Karpas-422 (cell line): ENCODE measurements around the gene KIF5B. TPM values are rescaled to one million over a fixed set of nuclear protein-coding genes. Genes with fewer than 3 reads are reported as not detected.
"Not testable (repeated sequence)": the region's sequence is repeated elsewhere in the genome, so short reads cannot be mapped to it uniquely, and the experiment has no call there.

Experiments used
- DNase-seq: peaks from one replicate; pipeline ENCODE4 v3.0.0-alpha.2; 2015
- H2AFZ ChIP-seq: fragments of 200-600 bp; sonication (generic); 2 replicates; pipeline ENCODE4 v1.6.1; 2014; ENCODE audit warnings: antibody characterized with exemption, low read length, mixed read lengths
- H3K27ac ChIP-seq: fragments of 200-600 bp; sonication (generic); 2 replicates; pipeline ENCODE4 v1.5.1; 2014; ENCODE audit warnings: mild to moderate bottlenecking, low read length, moderate library complexity
- H3K27me3 ChIP-seq: fragments of 200-600 bp; sonication (generic); 2 replicates; pipeline ENCODE4 v1.6.1; 2014; ENCODE audit warnings: low read length, mixed read lengths
- H3K36me3 ChIP-seq: fragments of 200-600 bp; sonication (generic); 2 replicates; pipeline ENCODE4 v1.6.1; 2014; ENCODE audit warnings: low read length, mixed read lengths; ENCODE audit not compliant: insufficient read depth
- H3K4me1 ChIP-seq: fragments of 200-600 bp; sonication (generic); 2 replicates; pipeline ENCODE4 v1.6.1; 2014; ENCODE audit warnings: mild to moderate bottlenecking, low read length, mixed read lengths
- H3K4me2 ChIP-seq: fragments of 200-600 bp; sonication (generic); 2 replicates; pipeline ENCODE4 v1.6.1; 2014; ENCODE audit warnings: low read length, low read depth, mild to moderate bottlenecking; ENCODE audit not compliant: poor library complexity, severe bottlenecking
- H3K4me3 ChIP-seq: fragments of 200-600 bp; sonication (generic); 2 replicates; pipeline ENCODE4 v1.5.1; 2014; ENCODE audit warnings: mild to moderate bottlenecking, antibody characterized with exemption, low read length, mixed read lengths
- H3K79me2 ChIP-seq: fragments of 200-600 bp; sonication (generic); 2 replicates; pipeline ENCODE4 v1.6.1; 2014; ENCODE audit warnings: mild to moderate bottlenecking, low read length, mixed read lengths
- H3K9ac ChIP-seq: fragments of 200-600 bp; sonication (generic); 2 replicates; pipeline ENCODE4 v1.6.0; 2014; ENCODE audit warnings: low read length
- H3K9me2 ChIP-seq: fragments of 200-600 bp; sonication (generic), shearing (Covaris generic); replicated peaks from 2 replicates; pipeline ENCODE4 v1.6.0; 2014; ENCODE audit warnings: mild to moderate bottlenecking, low read length, moderate library complexity; ENCODE audit not compliant: insufficient read depth
- H3K9me3 ChIP-seq: fragments of 300-700, 200-600 bp; sonication (generic); 2 replicates; pipeline ENCODE4 v1.6.1; 2014; ENCODE audit warnings: low read length, mixed read lengths
- H4K20me1 ChIP-seq: fragments of 200-600 bp; sonication (generic); 2 replicates; pipeline ENCODE4 v1.6.1; 2014; ENCODE audit warnings: mild to moderate bottlenecking, antibody characterized with exemption, low read length, low read depth; ENCODE audit not compliant: insufficient read depth
- total RNA-seq: library from RNA; depleted of rRNA; stranded (reverse); fragments of >200 nt; shearing (Covaris generic); gene quantifications from 2 replicates; pipeline ENCODE4 v1.2.3, GENCODE V29; 2014; ENCODE audit warnings: low replicate concordance

The KIF5B gene
- total RNA-seq, 1 experiment from 2014 or later: 41.9 TPM

DNA sequence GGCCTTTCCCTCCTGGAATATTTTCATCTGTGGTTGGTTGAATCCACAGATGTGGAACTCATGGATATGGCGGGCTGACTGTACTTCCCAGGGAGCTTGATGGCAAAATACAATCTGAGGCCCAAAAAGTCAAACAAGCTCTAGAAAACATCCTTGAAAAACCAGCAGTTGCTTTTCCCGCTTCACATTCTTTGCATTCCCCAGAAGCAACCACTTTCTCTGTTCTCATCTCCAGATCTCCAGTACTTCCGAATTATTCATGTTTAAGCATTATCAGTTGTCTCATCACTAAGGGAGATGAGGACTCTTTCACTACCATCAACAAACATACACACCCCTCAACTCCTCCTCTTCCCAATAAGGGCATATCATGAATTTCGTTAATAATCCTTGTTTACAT, 55.3 kb downstream of the KIF5B start:
- Histone ChIP-seq H3K36me3 (no peaks in the 10 kb centered on the region), H3K9ac (no peak overlapping the region), H3K4me3 (no peak overlapping the region), H3K4me2 (no peak overlapping the region), H3K9me3 (no peaks in the 10 kb centered on the region), H2AFZ (no peak overlapping the region), H3K79me2 (no peaks in the 10 kb centered on the region), H3K27me3 (no peaks in the 10 kb centered on the region), H4K20me1 (peaks cover 13% of the 10 kb centered on the region; the same call in 1 of the 2 replicates), H3K4me1 (no peaks in the 10 kb centered on the region), H3K9me2 (no peaks in the 10 kb centered on the region), H3K27ac (no peak overlapping the region)
- DNase-seq: no peak

DNA sequence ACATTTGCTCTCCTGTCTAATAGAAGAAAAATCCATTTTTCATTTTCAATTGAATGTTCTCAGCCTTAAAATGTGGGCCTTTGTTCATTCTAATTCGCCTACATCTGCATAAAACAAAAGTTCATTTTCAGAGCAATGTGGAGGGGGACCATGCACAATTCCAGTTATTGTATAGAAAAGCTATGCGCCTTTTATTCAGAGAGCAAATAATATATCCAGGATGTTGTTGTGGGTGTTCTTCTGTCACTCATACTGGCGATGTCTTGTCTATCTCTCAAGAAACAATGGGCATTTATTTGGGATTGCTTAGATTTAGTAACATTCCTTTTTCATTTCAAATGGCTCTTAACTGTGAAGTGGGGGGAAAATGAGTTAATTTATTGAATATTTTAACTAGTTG, 56.4 kb downstream of the KIF5B start:
- Histone ChIP-seq H3K4me3 (no peak overlapping the region), H3K27me3 (no peaks in the 10 kb centered on the region), H3K36me3 (no peaks in the 10 kb centered on the region), H3K4me1 (no peaks in the 10 kb centered on the region), H3K9me3 (no peaks in the 10 kb centered on the region), H3K9ac (no peak overlapping the region), H3K9me2 (no peaks in the 10 kb centered on the region), H4K20me1 (peaks cover 13% of the 10 kb centered on the region; the same call in 1 of the 2 replicates), H3K4me2 (no peak overlapping the region), H3K27ac (no peak overlapping the region), H2AFZ (no peak overlapping the region), H3K79me2 (no peaks in the 10 kb centered on the region)
- no peak for DNase-seq

DNA sequence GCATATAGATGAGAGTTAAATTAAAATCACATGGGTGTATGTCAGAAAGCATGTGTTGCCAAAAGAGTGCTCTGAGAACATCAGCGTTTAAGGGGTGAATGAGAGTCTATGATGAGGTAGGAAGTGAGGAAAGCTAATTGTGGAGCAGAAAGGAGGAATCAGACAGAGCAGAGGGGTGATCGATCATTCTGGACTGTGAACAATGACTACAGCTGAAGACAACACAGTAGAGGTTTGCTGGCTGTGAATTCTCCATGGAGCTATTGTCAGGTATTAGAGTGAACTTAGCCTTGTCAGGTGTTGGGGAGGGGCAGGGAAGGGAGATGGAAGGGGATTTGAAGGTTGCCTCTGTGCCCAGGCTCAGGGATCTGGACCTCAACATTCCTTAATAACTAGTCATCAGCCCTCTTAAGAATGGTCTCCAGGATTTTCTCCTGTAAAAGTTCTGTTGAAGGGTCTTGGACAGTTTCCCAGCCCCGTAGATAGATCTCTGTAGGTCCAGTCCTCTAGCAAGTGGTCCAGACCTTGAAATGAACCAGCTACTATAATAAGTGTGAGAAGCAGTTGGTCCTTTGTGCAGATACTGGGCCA, 57.1 kb downstream of the KIF5B start:
- Histone ChIP-seq H3K9ac (no peak overlapping the region), H3K36me3 (no peaks in the 10 kb centered on the region), H4K20me1 (peaks cover 9% of the 10 kb centered on the region; the same call in 1 of the 2 replicates), H2AFZ (no peak overlapping the region), H3K4me3 (no peak overlapping the region), H3K4me1 (no peaks in the 10 kb centered on the region), H3K9me2 (no peaks in the 10 kb centered on the region), H3K27me3 (no peaks in the 10 kb centered on the region), H3K27ac (no peak overlapping the region), H3K4me2 (no peak overlapping the region), H3K79me2 (no peaks in the 10 kb centered on the region), H3K9me3 (no peaks in the 10 kb centered on the region)
- DNase-seq: no peak

DNA sequence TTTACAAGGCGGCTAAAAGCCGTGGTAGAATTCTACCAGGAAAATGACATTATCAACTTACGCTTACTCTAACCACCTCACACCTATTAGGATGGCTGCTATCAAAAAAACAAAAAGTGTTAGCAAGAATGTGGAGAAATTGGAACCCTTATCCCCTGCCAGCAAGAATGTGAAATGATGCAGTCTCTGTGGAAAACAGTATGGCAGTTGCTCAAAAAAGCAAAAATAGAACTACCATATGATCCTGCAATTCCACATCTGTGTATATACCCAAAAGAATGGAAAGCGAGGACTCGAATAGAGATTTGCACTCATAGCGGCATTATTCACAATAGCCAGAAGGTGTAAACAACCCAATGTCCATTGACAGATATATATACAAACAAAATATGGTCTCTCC, 61.3 kb downstream of the KIF5B start:
- no peaks in the 10 kb centered on the region for H3K79me2 ChIP-seq
- no peak overlapping the region for H3K4me2 ChIP-seq
- H3K36me3 ChIP-seq: no peaks in the 10 kb centered on the region
- no peaks in the 10 kb centered on the region for H3K4me1 ChIP-seq
- no peaks in the 10 kb centered on the region for H3K9me3 ChIP-seq
- no peak overlapping the region for H3K9ac ChIP-seq
- no peak overlapping the region for H3K27ac ChIP-seq
- no peaks in the 10 kb centered on the region; the same call in 1 of the 2 replicates for H3K27me3 ChIP-seq
- no peak overlapping the region for H3K4me3 ChIP-seq
- H4K20me1 ChIP-seq: 0 out of 2 replicates have a peak, but pooled peaks cover 3% of the 10 kb centered on the region
- H3K9me2 ChIP-seq: no peaks in the 10 kb centered on the region
- no peak overlapping the region for H2AFZ ChIP-seq
- no peak for DNase-seq

DNA sequence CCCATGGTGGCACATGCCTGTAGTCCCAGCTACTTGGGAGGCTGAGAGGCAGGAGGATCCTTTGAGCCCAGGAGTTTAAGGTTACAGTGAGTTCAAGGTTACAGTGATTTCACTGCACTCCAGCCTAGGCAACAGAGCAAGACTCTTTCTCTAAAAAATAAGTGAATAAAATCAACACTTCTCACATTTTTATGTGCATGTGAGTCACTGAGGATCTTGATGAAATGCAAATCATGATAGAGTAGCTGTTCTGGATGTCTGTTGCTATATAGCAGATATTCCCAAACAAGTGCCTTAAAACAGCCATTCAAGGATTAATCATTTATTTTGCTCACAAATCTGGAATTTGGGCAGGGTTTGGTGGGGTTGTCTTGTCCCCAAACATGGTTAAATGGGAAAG, 65.3 kb downstream of the KIF5B start:
- no peak for DNase-seq
- no peaks in the 10 kb centered on the region for H3K4me1 ChIP-seq
- H3K36me3 ChIP-seq: no peaks in the 10 kb centered on the region
- H3K9ac ChIP-seq: no peak overlapping the region
- no peaks in the 10 kb centered on the region for H3K9me3 ChIP-seq
- no peak overlapping the region for H3K27ac ChIP-seq
- no peaks in the 10 kb centered on the region for H3K9me2 ChIP-seq
- H3K4me3 ChIP-seq: no peak overlapping the region
- no peaks in the 10 kb centered on the region for H4K20me1 ChIP-seq
- H3K27me3 ChIP-seq: no peaks in the 10 kb centered on the region; the same call in 1 of the 2 replicates
- H2AFZ ChIP-seq: no peak overlapping the region
- no peaks in the 10 kb centered on the region for H3K79me2 ChIP-seq
- H3K4me2 ChIP-seq: no peak overlapping the region

DNA sequence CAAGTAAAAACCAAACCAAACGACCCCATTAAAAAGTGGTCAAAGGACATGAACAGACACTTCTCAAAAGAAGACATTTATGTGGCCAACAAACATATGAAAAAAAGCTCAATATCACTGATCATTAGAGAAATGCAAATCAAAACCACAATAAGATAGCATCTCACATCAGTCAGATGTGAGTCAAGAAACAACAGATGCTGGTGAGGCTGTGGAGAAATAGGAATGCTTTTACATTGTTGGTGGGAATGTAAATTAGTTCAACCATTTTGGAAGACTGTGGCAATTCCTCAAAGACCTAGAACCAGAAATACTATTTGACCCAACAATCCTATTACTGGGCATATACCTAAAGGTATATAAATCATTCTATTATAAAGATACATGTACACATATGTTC, 68.4 kb downstream of the KIF5B start:
- H3K9me2 ChIP-seq, DNase-seq, H4K20me1 ChIP-seq, H3K9ac ChIP-seq, H3K27ac ChIP-seq, H3K36me3 ChIP-seq, H3K4me3 ChIP-seq, H3K9me3 ChIP-seq, H3K79me2 ChIP-seq, H3K4me1 ChIP-seq, H2AFZ ChIP-seq, H3K4me2 ChIP-seq, H3K27me3 ChIP-seq: not testable (repeated sequence)

DNA sequence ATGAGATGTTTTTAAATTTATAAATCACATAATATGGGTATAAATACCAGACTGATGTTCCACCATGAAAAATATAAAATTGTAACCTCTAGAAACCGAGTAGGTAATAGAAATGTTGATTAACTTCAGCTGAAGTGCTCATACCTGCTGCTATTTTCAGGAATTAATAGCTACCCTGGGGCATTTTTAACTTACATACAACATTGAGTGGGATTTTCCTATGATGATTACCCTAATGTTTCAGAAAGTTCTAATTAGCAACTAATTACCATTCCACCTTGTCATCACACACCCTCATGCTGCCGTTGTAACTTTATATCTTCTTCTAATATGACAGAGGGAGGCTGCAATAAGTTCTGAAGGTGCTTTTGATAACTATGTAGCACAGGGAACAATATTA, 74.1 kb downstream of the KIF5B start:
- Histone ChIP-seq H3K79me2 (no peaks in the 10 kb centered on the region), H3K27me3 (no peaks in the 10 kb centered on the region), H2AFZ (no peak overlapping the region), H3K27ac (no peak overlapping the region), H4K20me1 (no peaks in the 10 kb centered on the region), H3K9me3 (no peaks in the 10 kb centered on the region), H3K4me2 (no peak overlapping the region), H3K4me1 (no peaks in the 10 kb centered on the region), H3K4me3 (no peak overlapping the region), H3K36me3 (no peaks in the 10 kb centered on the region), H3K9me2 (no peaks in the 10 kb centered on the region), H3K9ac (no peak overlapping the region)
- no peak for DNase-seq

DNA sequence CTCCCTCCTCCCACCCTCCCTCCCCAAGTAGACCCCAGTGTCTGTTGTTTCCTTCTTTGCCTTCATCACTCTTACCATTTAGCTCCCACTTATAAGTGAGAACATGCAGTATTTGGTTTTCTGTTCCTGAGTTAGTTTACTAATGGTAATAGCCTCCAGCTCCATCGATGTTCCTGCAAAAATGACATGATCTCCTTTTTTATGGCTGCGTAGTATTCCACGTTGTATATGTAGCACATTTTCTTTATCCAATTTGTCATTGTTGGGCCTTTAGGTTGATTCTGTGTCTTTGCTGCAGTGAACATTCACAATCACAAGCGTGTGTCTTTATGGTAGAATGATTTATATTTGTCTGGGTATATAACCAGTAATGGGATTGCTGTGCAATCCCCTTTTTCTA, 75.8 kb downstream of the KIF5B start:
- no peaks in the 10 kb centered on the region for H3K9me2 ChIP-seq
- no peaks in the 10 kb centered on the region for H4K20me1 ChIP-seq
- no peak overlapping the region for H3K4me2 ChIP-seq
- no peaks in the 10 kb centered on the region for H3K9me3 ChIP-seq
- no peak overlapping the region for H2AFZ ChIP-seq
- H3K4me1 ChIP-seq: no peaks in the 10 kb centered on the region
- H3K36me3 ChIP-seq: no peaks in the 10 kb centered on the region
- no peak overlapping the region for H3K9ac ChIP-seq
- no peak overlapping the region for H3K27ac ChIP-seq
- no peaks in the 10 kb centered on the region for H3K79me2 ChIP-seq
- no peak for DNase-seq
- no peak overlapping the region for H3K4me3 ChIP-seq
- no peaks in the 10 kb centered on the region for H3K27me3 ChIP-seq

DNA sequence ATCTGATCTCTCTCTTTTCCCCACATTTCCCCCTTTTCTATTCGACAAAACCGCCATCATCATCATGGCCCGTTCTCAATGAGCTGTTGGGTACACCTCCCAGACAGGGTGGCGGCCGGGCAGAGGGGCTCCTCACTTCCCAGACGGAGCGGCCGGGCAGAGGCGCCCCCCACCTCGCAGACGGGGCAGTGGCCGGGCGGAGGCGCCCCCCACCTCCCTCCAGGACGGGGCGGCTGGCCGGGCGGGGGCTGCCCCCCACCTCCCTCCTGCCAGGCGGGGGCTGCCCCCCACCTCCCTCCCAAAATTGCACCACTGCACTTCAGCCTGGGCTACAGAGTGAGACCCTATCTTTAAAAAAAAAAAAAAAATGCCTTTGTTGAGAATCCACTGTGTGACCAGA, 77.2 kb downstream of the KIF5B start:
- not testable (repeated sequence) for H4K20me1 ChIP-seq, DNase-seq, H3K4me1 ChIP-seq, H3K27ac ChIP-seq, H3K4me2 ChIP-seq, H2AFZ ChIP-seq, H3K4me3 ChIP-seq, H3K9me2 ChIP-seq, H3K9me3 ChIP-seq, H3K9ac ChIP-seq, H3K79me2 ChIP-seq, H3K36me3 ChIP-seq, H3K27me3 ChIP-seq
